ENCODE results near the gene CDKN2AIP. TPM values are rescaled to one million over a fixed set of nuclear protein-coding genes. Genes with fewer than 3 reads are reported as not detected.
"Not testable (repeated sequence)": the region's sequence is repeated elsewhere in the genome, so short reads cannot be mapped to it uniquely, and the experiment has no call there.

The CDKN2AIP gene
- total RNA-seq, 2 experiments from 2014 or later = 31.2 to 36.3 TPM

DNA sequence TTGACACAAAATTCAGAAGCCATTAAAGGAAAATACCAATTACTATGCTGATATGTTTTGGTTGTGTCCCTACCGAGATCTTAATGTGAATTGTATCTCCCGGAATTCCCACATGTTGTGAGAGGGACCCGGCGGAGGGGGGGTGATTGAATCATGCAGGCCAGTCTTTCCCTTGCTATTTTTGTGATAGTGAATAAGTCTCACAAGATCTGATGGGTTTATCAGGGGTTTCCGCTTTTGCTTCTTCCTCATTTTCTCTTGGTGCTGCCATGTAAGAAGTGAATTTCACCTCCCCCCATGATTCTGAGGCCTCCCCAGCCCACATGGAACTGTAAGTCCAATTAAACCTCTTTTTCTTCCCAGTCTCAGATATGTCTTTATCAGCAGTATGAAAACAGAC lies 21.4 kb downstream of the CDKN2AIP start:
- DNase-seq (ENCODE audit: low spot score); BruUV-seq (replicated peaks); CTCF ChIA-PET (ENCODE audit: unreplicated experiment): not testable (repeated sequence)

DNA sequence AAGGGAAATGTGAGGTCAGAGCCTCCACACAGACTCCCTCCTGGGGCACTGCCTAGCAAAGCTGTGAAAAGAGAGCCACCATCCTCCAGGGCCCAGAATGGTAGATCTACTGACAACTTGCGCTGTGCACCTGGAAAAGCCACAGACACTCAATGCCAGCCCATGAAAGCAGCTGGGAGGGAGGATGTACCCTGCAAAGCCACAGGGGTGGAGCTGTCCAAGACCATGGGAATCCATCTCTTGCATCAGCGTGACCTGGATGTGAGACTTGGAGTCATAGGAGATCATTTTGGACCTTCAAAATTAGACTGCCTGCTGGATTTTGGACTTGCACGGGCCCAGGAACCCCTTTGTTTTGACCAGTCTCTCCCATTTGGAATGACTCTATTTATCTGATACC lies 22.8 kb downstream of the CDKN2AIP start:
- intact Hi-C loops (cut with micrococcal nuclease; ENCODE audit: unreplicated experiment) = no loop called here
- Histone ChIP-seq H3K36me3 (ENCODE audit: insufficient read depth, low read length) (no peaks in the 10 kb centered on the region), H3K4me3 (ENCODE audit: low read depth, low read length, poor library complexity, severe bottlenecking) (no peak overlapping the region), H3K79me2 (ENCODE audit: insufficient read depth, low read depth, low read length) (no peaks in the 10 kb centered on the region), H3K9me3 (ENCODE audit: low read length) (0 out of 2 replicates have a peak, but pooled peaks cover 11% of the 10 kb centered on the region), H3K4me2 (ENCODE audit: low read length) (no peak overlapping the region), H3K9me2 (ENCODE audit: insufficient read depth, low read length) (no peaks in the 10 kb centered on the region), H3K27ac (ENCODE audit: low read depth, low read length, poor library complexity, severe bottlenecking) (no peak overlapping the region), H2AFZ (ENCODE audit: low read length) (no peak overlapping the region), H3K4me1 (ENCODE audit: insufficient read depth, low read length, poor library complexity, severe bottlenecking) (no peaks in the 10 kb centered on the region), H4K20me1 (ENCODE audit: insufficient read depth, low read length) (no peaks in the 10 kb centered on the region)
- CTCF ChIA-PET (ENCODE audit: unreplicated experiment) = no interaction called here
- TF ChIP-seq, protein P1, sequence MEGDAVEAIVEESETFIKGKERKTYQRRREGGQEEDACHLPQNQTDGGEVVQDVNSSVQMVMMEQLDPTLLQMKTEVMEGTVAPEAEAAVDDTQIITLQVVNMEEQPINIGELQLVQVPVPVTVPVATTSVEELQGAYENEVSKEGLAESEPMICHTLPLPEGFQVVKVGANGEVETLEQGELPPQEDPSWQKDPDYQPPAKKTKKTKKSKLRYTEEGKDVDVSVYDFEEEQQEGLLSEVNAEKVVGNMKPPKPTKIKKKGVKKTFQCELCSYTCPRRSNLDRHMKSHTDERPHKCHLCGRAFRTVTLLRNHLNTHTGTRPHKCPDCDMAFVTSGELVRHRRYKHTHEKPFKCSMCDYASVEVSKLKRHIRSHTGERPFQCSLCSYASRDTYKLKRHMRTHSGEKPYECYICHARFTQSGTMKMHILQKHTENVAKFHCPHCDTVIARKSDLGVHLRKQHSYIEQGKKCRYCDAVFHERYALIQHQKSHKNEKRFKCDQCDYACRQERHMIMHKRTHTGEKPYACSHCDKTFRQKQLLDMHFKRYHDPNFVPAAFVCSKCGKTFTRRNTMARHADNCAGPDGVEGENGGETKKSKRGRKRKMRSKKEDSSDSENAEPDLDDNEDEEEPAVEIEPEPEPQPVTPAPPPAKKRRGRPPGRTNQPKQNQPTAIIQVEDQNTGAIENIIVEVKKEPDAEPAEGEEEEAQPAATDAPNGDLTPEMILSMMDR (conservative IDR thresholded peaks at IDR 0.05; ENCODE audit: low read length) = no peak
- no peak for TF ChIP-seq EZH2phosphoT487 (IDR thresholded peaks at IDR 0.05; ENCODE audit: borderline replicate concordance, low read depth, low read length)
- POLR2A ChIA-PET = interaction anchor here (0.7 kb wide), 1 partner anchor 38 kb away, joined by 3 read pairs; the partner anchor contains the start of gene ING2
- DNase-seq (ENCODE audit: low spot score) = no peak
- no TSS peak for BruUV-seq (replicated peaks)

More for the DNA sequence above, 21.4 kb downstream of the CDKN2AIP start:
- intact Hi-C loops (cut with micrococcal nuclease; ENCODE audit: unreplicated experiment); H4K20me1 ChIP-seq (ENCODE audit: insufficient read depth, low read length); H3K4me3 ChIP-seq (ENCODE audit: low read depth, low read length, poor library complexity, severe bottlenecking); H3K27ac ChIP-seq (ENCODE audit: low read depth, low read length, poor library complexity, severe bottlenecking); H3K79me2 ChIP-seq (ENCODE audit: insufficient read depth, low read depth, low read length); H3K36me3 ChIP-seq (ENCODE audit: insufficient read depth, low read length); H2AFZ ChIP-seq (ENCODE audit: low read length); H3K4me1 ChIP-seq (ENCODE audit: insufficient read depth, low read length, poor library complexity, severe bottlenecking); H3K9me2 ChIP-seq (ENCODE audit: insufficient read depth, low read length); H3K4me2 ChIP-seq (ENCODE audit: low read length): not testable (repeated sequence)
- POLR2A ChIA-PET = interaction anchor here (0.7 kb wide), 1 partner anchor 71 kb away, joined by 3 read pairs; no protein-coding TSS in a partner anchor
- H3K9me3 ChIP-seq (ENCODE audit: low read length) = 0 out of 2 replicates have a peak, but pooled peaks cover 11% of the 10 kb centered on the region

DNA sequence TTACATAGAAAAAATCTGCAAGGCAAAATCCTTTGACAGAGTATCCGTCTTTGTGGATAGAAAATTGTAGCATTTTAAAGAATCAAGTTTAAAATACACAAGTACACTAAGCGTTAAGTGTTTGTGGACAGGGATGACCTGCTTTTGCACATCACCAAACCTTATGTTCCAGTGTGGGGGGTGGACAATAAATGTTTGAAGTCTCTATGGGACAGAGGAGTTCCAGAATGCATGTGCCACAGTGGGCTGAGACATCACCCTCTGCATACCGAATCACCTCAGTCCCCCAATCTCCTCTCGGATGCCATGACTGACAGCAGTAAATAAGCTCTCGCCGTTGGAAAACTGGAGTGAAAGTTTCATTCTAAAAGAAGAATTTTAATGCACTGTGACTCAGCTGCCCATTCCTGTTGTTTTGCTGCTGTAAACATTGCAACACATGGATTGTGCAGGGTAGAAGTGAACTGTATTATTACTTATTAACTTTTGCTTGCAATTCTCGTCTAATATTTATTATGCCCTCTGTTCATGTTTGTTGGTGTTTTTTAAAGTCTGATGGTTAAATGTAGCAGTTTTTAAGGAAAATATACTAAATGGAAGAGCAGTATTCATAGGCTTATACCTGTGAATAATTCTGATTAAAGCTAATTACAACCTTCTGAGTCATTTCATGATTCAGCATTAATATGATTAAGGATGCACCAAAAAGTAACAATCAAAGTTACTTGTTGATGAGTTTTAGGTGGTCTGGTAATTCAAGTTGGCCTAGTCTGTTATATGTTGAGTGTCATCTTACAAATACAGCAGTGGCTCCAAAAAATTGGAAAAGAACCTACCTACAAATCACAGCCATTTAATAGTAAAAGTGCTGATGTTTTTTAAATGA lies 24.0 kb downstream of the CDKN2AIP start:
- no peaks in the 10 kb centered on the region for H3K9me2 ChIP-seq (ENCODE audit: insufficient read depth, low read length)
- intact Hi-C loops (cut with micrococcal nuclease; ENCODE audit: unreplicated experiment) = no loop called here
- ChIA-PET POLR2A (interaction anchor here (0.6 kb wide), 1 partner anchor 48 kb away, joined by 7 read pairs; no protein-coding TSS in a partner anchor), CTCF (ENCODE audit: unreplicated experiment) (interaction anchor here (0.9 kb wide), 1 partner anchor 13 kb away, joined by 3 read pairs; no protein-coding TSS in a partner anchor)
- H3K79me2 ChIP-seq (ENCODE audit: insufficient read depth, low read depth, low read length) = no peaks in the 10 kb centered on the region
- no peak overlapping the region for H3K4me2 ChIP-seq (ENCODE audit: low read length)
- H3K4me1 ChIP-seq (ENCODE audit: insufficient read depth, low read length, poor library complexity, severe bottlenecking) = no peaks in the 10 kb centered on the region
- DNase-seq (ENCODE audit: low spot score) = no peak
- H3K4me3 ChIP-seq (ENCODE audit: low read depth, low read length, poor library complexity, severe bottlenecking) = no peak overlapping the region
- no peaks in the 10 kb centered on the region for H3K36me3 ChIP-seq (ENCODE audit: insufficient read depth, low read length)
- H3K27ac ChIP-seq (ENCODE audit: low read depth, low read length, poor library complexity, severe bottlenecking) = no peak overlapping the region
- no TSS peak for BruUV-seq (replicated peaks)
- H2AFZ ChIP-seq (ENCODE audit: low read length) = no peak overlapping the region
- H3K9me3 ChIP-seq (ENCODE audit: low read length) = 0 out of 2 replicates have a peak, but pooled peaks cover 11% of the 10 kb centered on the region
- no peaks in the 10 kb centered on the region for H4K20me1 ChIP-seq (ENCODE audit: insufficient read depth, low read length)
- TF ChIP-seq EZH2phosphoT487 (IDR thresholded peaks at IDR 0.05; ENCODE audit: borderline replicate concordance, low read depth, low read length) = no peak
- TF ChIP-seq, protein P1 (conservative IDR thresholded peaks at IDR 0.05; ENCODE audit: low read length) = no peak
